WTC11 (cell line): ENCODE measurements around the gene MCFD2. TPM values are rescaled to one million over a fixed set of nuclear protein-coding genes. Genes with fewer than 3 reads are reported as not detected.

Experiments
- ATAC-seq: fragments of 200-7000 bp; cut with Tn5 transposase; 2 replicates; pipeline ENCODE4 v1.10.0; 2021; ENCODE audit warnings: mild to moderate bottlenecking, moderate library complexity
- CTCF ChIA-PET: fragments of 300-600 bp; sonication (Branson Sonifier 250); formaldehyde crosslinking; loops from one replicate; lab custom pipeline; 2021; ENCODE audit warnings: antibody characterized with exemption; lab: Charles Lee
- POLR2A ChIA-PET: fragments of 350-600 bp; sonication (Branson Sonifier 250); formaldehyde crosslinking; loops from one replicate; lab custom pipeline; 2021; ENCODE audit warnings: antibody characterized with exemption; lab: Charles Lee
- DNase-seq: peaks from one replicate; pipeline ENCODE4 v3.0.0; 2021; ENCODE audit warnings: low spot score
- H3K27ac Mint-ChIP-seq: 2 replicates; pipeline ENCODE4 v1.8.0; 2021; ENCODE audit warnings: mixed read lengths
- H3K27me3 Mint-ChIP-seq: 2 replicates; pipeline ENCODE4 v1.8.0; 2021; ENCODE audit warnings: low read depth, mild to moderate bottlenecking, moderate library complexity, mixed read lengths
- H3K36me3 Mint-ChIP-seq: 2 replicates; pipeline ENCODE4 v1.8.0; 2021; ENCODE audit warnings: mixed read lengths
- H3K4me1 Mint-ChIP-seq: 2 replicates; pipeline ENCODE4 v1.8.0; 2022; ENCODE audit warnings: mixed read lengths
- H3K4me3 Mint-ChIP-seq: 2 replicates; pipeline ENCODE4 v1.8.0; 2021; ENCODE audit warnings: mild to moderate bottlenecking, moderate library complexity, mixed read lengths
- H3K9me3 Mint-ChIP-seq: 2 replicates; pipeline ENCODE4 v1.8.0; 2021; ENCODE audit warnings: mixed read lengths
- AR ChIP-seq: fragments of 250-450 bp; sonication (Bioruptor Pico); IDR thresholded peaks from 2 replicates; pipeline ENCODE4 v1.9.0; 2021; ENCODE audit warnings: mild to moderate bottlenecking
- ATF1 ChIP-seq: sonication (generic); formaldehyde crosslinking; IDR thresholded peaks from 2 replicates; pipeline ENCODE4 v1.8.1; 2023; ENCODE audit warnings: mild to moderate bottlenecking, moderate library complexity, missing genetic modification reagents
- CBFB ChIP-seq: sonication (generic); formaldehyde crosslinking; IDR thresholded peaks from 2 replicates; pipeline ENCODE4 v1.8.1; 2022; ENCODE audit warnings: mild to moderate bottlenecking, low read depth, missing genetic modification reagents
- CREB1 ChIP-seq: sonication (generic); formaldehyde crosslinking; IDR thresholded peaks from 2 replicates; pipeline ENCODE4 v1.8.0; 2023; ENCODE audit warnings: mild to moderate bottlenecking, missing genetic modification reagents
- ESRRA ChIP-seq: sonication (generic); formaldehyde crosslinking; IDR thresholded peaks from 2 replicates; pipeline ENCODE4 v1.8.1; 2022; ENCODE audit warnings: mild to moderate bottlenecking, missing genetic modification reagents, borderline replicate concordance
- FOXP4 ChIP-seq: sonication (generic); formaldehyde crosslinking; IDR thresholded peaks from 2 replicates; pipeline ENCODE4 v1.8.0; 2022; ENCODE audit warnings: mild to moderate bottlenecking, missing genetic modification reagents
- HMGXB4 ChIP-seq: sonication (generic); formaldehyde crosslinking; IDR thresholded peaks from 2 replicates; pipeline ENCODE4 v1.8.1; 2023; ENCODE audit warnings: mild to moderate bottlenecking, moderate library complexity, missing genetic modification reagents
- MLX ChIP-seq: sonication (generic); formaldehyde crosslinking; IDR thresholded peaks from 2 replicates; pipeline ENCODE4 v1.8.1; 2023; ENCODE audit warnings: mild to moderate bottlenecking, missing genetic modification reagents, moderate library complexity
- NFATC4 ChIP-seq: fragments of 250-450 bp; sonication (Bioruptor Pico); IDR thresholded peaks from 2 replicates; pipeline ENCODE4 v1.9.0; 2021; ENCODE audit warnings: mild to moderate bottlenecking
- NR1H2 ChIP-seq: sonication (generic); formaldehyde crosslinking; IDR thresholded peaks from 2 replicates; pipeline ENCODE4 v1.9.0; 2021; ENCODE audit warnings: mild to moderate bottlenecking, moderate library complexity, missing genetic modification reagents
- OVOL2 ChIP-seq: fragments of 250-450 bp; sonication (Bioruptor Pico); IDR thresholded peaks from 2 replicates; pipeline ENCODE4 v1.9.0; 2021; ENCODE audit warnings: mild to moderate bottlenecking, borderline replicate concordance
- RELA ChIP-seq: sonication (generic); formaldehyde crosslinking; IDR thresholded peaks from 2 replicates; pipeline ENCODE4 v1.8.1; 2022; ENCODE audit warnings: missing genetic modification reagents, mild to moderate bottlenecking, borderline replicate concordance
- SP1 ChIP-seq: sonication (generic); formaldehyde crosslinking; conservative IDR thresholded peaks from 2 replicates; pipeline ENCODE4 v1.8.1; 2022; ENCODE audit warnings: missing genetic modification reagents
- STAT6 ChIP-seq: sonication (generic); formaldehyde crosslinking; conservative IDR thresholded peaks from 2 replicates; pipeline ENCODE4 v1.8.1; 2023; ENCODE audit warnings: mild to moderate bottlenecking, low read depth, missing genetic modification reagents, moderate library complexity
- ZBTB43 ChIP-seq: sonication (generic); formaldehyde crosslinking; IDR thresholded peaks from 2 replicates; pipeline ENCODE4 v1.8.1; 2023; ENCODE audit warnings: mild to moderate bottlenecking, missing genetic modification reagents
- ZNF281 ChIP-seq: sonication (generic); formaldehyde crosslinking; IDR thresholded peaks from 2 replicates; pipeline ENCODE4 v1.8.0; 2023; ENCODE audit warnings: mild to moderate bottlenecking, missing genetic modification reagents
- ZNF317 ChIP-seq: sonication (generic); formaldehyde crosslinking; IDR thresholded peaks from 2 replicates; pipeline ENCODE4 v1.8.1; 2023; ENCODE audit warnings: low read depth, mild to moderate bottlenecking, moderate library complexity, missing genetic modification reagents, borderline replicate concordance
- ZNF416 ChIP-seq: fragments of 250-450 bp; sonication (Bioruptor Pico); IDR thresholded peaks from 2 replicates; pipeline ENCODE4 v1.9.0; 2021; ENCODE audit warnings: mild to moderate bottlenecking, inconsistent platforms
- ZNF512 ChIP-seq: sonication (generic); formaldehyde crosslinking; IDR thresholded peaks from 2 replicates; pipeline ENCODE4 v1.8.1; 2022; ENCODE audit warnings: missing genetic modification reagents, borderline replicate concordance
- total RNA-seq: library from RNA; stranded (reverse); gene quantifications from 3 replicates; pipeline ENCODE4 v1.2.3, GENCODE V29; 2021

The MCFD2 gene
- total RNA-seq, 1 experiment from 2014 or later = 68.1 TPM

- Mint-ChIP-seq H3K4me3 (no peak overlapping the region), H3K36me3 (no peaks in the 10 kb centered on the region), H3K27me3 (peaks cover 12% of the 10 kb centered on the region), H3K27ac (no peak overlapping the region), H3K4me1 (peaks cover 11% of the 10 kb centered on the region), H3K9me3 (no peaks in the 10 kb centered on the region)
- TF ChIP-seq HMGXB4 (CRISPR knock-in tag) = no peak
- no peak for TF ChIP-seq ZNF317 (CRISPR knock-in tag)
- no peak for TF ChIP-seq OVOL2 (CRISPR knock-in tag)
- no peak for TF ChIP-seq RELA
- no peak for TF ChIP-seq SP1 (CRISPR knock-in tag)
- TF ChIP-seq NFATC4 (CRISPR knock-in tag) = no peak
- no peak for TF ChIP-seq ZNF416 (CRISPR knock-in tag)
- TF ChIP-seq MLX (CRISPR knock-in tag) = no peak
- TF ChIP-seq CBFB (CRISPR knock-in tag) = no peak
- no peak for TF ChIP-seq STAT6 (CRISPR knock-in tag)
- TF ChIP-seq CREB1 (CRISPR knock-in tag) = no peak
- ATAC-seq = no peak
- no peak for DNase-seq
- POLR2A ChIA-PET = no interaction called here
- CTCF ChIA-PET = interaction anchor here (1.2 to 3.1 kb wide), 2 partner anchors 18 to 21 kb away, joined by 3 to 21 read pairs; partner anchors contain the start of gene MCFD2
These were observed 21.0 kb upstream of the MCFD2 start for GRCh38 chr2:46936566-46936965.

GRCh38 chr2:46935071-46935470 is 19.5 kb upstream of the MCFD2 start:
- Mint-ChIP-seq H3K9me3 (no peaks in the 10 kb centered on the region), H3K27ac (no peak overlapping the region), H3K4me1 (peaks cover 7% of the 10 kb centered on the region), H3K27me3 (peaks cover 7% of the 10 kb centered on the region), H3K4me3 (no peak overlapping the region), H3K36me3 (no peaks in the 10 kb centered on the region)
- POLR2A ChIA-PET = no interaction called here
- DNase-seq (no peak), ATAC-seq (no peak)
- CTCF ChIA-PET = interaction anchor here (1.0 to 3.1 kb wide), 3 partner anchors 11 to 388 kb away, joined by 3 to 21 read pairs (median 4); no protein-coding TSS in a partner anchor
- TF ChIP-seq ZNF281 (CRISPR knock-in tag) (no peak), FOXP4 (CRISPR knock-in tag) (no peak), ZBTB43 (CRISPR knock-in tag) (no peak), NR1H2 (CRISPR knock-in tag) (no peak), ATF1 (no peak), ESRRA (CRISPR knock-in tag) (no peak), ZNF512 (CRISPR knock-in tag) (no peak), OVOL2 (CRISPR knock-in tag) (no peak), AR (CRISPR knock-in tag) (no peak)
